DND-41 (cell line): ENCODE data around the gene CYFIP1.

Experiments used
- EZH2 ChIP-seq: IDR thresholded peaks from 3 replicates; pipeline ENCODE4 v1.6.1; 2012; ENCODE audit warnings: borderline replicate concordance, low read depth, mild to moderate bottlenecking, moderate library complexity, low read length, inconsistent platforms; ENCODE audit not compliant: severe bottlenecking
- TF ChIP-seq, protein P1 (sequence below): IDR thresholded peaks from 2 replicates; pipeline ENCODE4 v1.5.1; 2012; ENCODE audit warnings: borderline replicate concordance, low read length, moderate library complexity, mild to moderate bottlenecking; ENCODE audit not compliant: poor library complexity, severe bottlenecking; ENCODE audit errors: extremely low read depth

- TF ChIP-seq, protein P1, sequence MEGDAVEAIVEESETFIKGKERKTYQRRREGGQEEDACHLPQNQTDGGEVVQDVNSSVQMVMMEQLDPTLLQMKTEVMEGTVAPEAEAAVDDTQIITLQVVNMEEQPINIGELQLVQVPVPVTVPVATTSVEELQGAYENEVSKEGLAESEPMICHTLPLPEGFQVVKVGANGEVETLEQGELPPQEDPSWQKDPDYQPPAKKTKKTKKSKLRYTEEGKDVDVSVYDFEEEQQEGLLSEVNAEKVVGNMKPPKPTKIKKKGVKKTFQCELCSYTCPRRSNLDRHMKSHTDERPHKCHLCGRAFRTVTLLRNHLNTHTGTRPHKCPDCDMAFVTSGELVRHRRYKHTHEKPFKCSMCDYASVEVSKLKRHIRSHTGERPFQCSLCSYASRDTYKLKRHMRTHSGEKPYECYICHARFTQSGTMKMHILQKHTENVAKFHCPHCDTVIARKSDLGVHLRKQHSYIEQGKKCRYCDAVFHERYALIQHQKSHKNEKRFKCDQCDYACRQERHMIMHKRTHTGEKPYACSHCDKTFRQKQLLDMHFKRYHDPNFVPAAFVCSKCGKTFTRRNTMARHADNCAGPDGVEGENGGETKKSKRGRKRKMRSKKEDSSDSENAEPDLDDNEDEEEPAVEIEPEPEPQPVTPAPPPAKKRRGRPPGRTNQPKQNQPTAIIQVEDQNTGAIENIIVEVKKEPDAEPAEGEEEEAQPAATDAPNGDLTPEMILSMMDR, result no peak
- no peak for TF ChIP-seq EZH2
Observed at GRCh38 chr15:22967084-22967770, 12.9 kb downstream of the CYFIP1 start.
